ENCODE measurements around the gene ACO2.

DNA sequence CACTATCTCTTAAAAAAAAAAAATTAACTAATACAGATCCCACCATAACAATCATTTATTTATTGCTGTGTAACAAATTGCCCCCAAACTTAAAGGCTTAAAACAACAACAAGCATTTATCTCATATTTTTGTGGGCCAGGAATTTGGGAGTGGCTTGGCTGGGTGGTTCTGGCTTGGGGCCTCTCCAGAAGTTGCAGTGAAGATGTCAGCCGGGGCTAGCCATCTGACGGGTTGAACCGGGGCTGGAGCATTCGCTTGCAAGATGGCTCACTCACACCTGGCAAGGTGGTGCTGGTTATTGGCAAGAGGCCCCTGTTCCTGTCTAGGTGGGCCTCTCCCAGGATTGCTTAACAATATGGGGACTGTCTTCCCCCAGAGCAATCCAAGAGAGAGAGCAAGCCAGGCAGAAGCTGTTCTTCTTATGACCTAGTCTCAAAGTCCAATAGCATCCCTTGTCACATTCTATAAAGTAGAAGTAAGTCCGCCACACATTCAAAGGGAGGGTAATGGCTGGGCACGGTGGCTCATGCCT is 29.5 kb downstream of the ACO2 start:
- TF ChIP-seq, protein P1, sequence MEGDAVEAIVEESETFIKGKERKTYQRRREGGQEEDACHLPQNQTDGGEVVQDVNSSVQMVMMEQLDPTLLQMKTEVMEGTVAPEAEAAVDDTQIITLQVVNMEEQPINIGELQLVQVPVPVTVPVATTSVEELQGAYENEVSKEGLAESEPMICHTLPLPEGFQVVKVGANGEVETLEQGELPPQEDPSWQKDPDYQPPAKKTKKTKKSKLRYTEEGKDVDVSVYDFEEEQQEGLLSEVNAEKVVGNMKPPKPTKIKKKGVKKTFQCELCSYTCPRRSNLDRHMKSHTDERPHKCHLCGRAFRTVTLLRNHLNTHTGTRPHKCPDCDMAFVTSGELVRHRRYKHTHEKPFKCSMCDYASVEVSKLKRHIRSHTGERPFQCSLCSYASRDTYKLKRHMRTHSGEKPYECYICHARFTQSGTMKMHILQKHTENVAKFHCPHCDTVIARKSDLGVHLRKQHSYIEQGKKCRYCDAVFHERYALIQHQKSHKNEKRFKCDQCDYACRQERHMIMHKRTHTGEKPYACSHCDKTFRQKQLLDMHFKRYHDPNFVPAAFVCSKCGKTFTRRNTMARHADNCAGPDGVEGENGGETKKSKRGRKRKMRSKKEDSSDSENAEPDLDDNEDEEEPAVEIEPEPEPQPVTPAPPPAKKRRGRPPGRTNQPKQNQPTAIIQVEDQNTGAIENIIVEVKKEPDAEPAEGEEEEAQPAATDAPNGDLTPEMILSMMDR (tag by site-specific recombination; IDR thresholded peaks at IDR 0.05), result no peak
- TF ChIP-seq ZBTB48 (tag by site-specific recombination; IDR thresholded peaks at IDR 0.05) (no peak), TCF7L2 (IDR thresholded peaks at IDR 0.05; ENCODE audit: borderline replicate concordance, low read depth, low read length) (no peak), ZFP37 (tag by site-specific recombination; IDR thresholded peaks at IDR 0.05) (no peak), ZNF501 (tag by site-specific recombination; IDR thresholded peaks at IDR 0.05) (no peak)
